B cell (primary cell): Measurements from ENCODE around the gene C1QTNF12. TPM values are rescaled to one million over a fixed set of nuclear protein-coding genes. Genes with fewer than 3 reads are reported as not detected.

Experiments
- ATAC-seq: fragments of 200-7000 bp; cut with Tn5 transposase; one replicate; pipeline ENCODE4 v1.10.0; 2021; ENCODE audit warnings: low read depth, mild to moderate bottlenecking, moderate number of reproducible peaks, moderate library complexity
- CTCF ChIA-PET: fragments of 350-600 bp; sonication (Branson Sonifier 250); formaldehyde crosslinking; loops from one replicate; lab custom pipeline; 2021; ENCODE audit warnings: antibody characterized with exemption, inconsistent platforms; lab: Charles Lee
- POLR2A ChIA-PET: fragments of 350-600 bp; sonication (Branson Sonifier 250); formaldehyde crosslinking; loops from one replicate; lab custom pipeline; 2021; ENCODE audit warnings: antibody characterized with exemption; lab: Charles Lee
- DNase-seq: peaks from one replicate; pipeline ENCODE4 v3.0.0; 2013
- H2AFZ ChIP-seq: 2 replicates; pipeline ENCODE4 v1.6.1; 2012; ENCODE audit warnings: mild to moderate bottlenecking, low read depth, low read length; ENCODE audit not compliant: insufficient read depth, poor library complexity, severe bottlenecking
- H3K27ac ChIP-seq, 2 donors: 1 replicate in 1 of 2; 2 replicates in 1 of 2; pipeline ENCODE4 v1.5.1; 2012 to 2013; ENCODE audit warnings: low read length in 2 of 2, mild to moderate bottlenecking in 2 of 2, moderate library complexity in 1 of 2
- H3K27me3 ChIP-seq, 4 experiments: fragments of 200-600 bp in 1 of 4; sonication (generic) in 1 of 4; replicated peaks in 1 of 4; 1 replicate in 2 of 4; 2 replicates in 2 of 4; pipeline versions ENCODE4 v1.6.1 to v1.7.0; 2013 to 2016; ENCODE audit warnings: low read length in 3 of 4, mild to moderate bottlenecking in 2 of 4, mixed read lengths in 1 of 4, moderate library complexity in 1 of 4; ENCODE audit not compliant: insufficient read depth in 4 of 4, control insufficient read depth in 3 of 4; ENCODE audit errors: control extremely low read depth in 1 of 4
- H3K36me3 ChIP-seq, 2 experiments: replicated peaks in 1 of 2; 1 replicate in 1 of 2; 2 replicates in 1 of 2; pipeline versions ENCODE4 v1.6.1 to v1.7.1; 2013; ENCODE audit warnings: low read length in 1 of 2; ENCODE audit not compliant: insufficient read depth in 2 of 2, control insufficient read depth in 1 of 2; ENCODE audit errors: control extremely low read depth in 1 of 2, extremely low read depth in 1 of 2
- H3K4me1 ChIP-seq, 2 donors: fragments of 200-600 bp in 1 of 2; sonication (generic) in 1 of 2; 1 replicate in 1 of 2; 2 replicates in 1 of 2; pipeline versions ENCODE4 v1.5.1 to v1.6.1; 2013 to 2017; ENCODE audit warnings: low read length in 2 of 2; ENCODE audit not compliant: control insufficient read depth in 2 of 2, insufficient read depth in 2 of 2
- H3K4me2 ChIP-seq: replicated peaks from 2 replicates; pipeline ENCODE3; 2012; ENCODE audit warnings: mild to moderate bottlenecking, low read depth, low read length; ENCODE audit not compliant: poor library complexity, severe bottlenecking
- H3K4me3 ChIP-seq, 5 experiments: fragments of 200-600 bp in 1 of 5; sonication (generic) in 1 of 5; 1 replicate in 3 of 5; 2 replicates in 2 of 5; pipeline versions ENCODE4 v1.5.1 to v1.7.0; 2011 to 2016; ENCODE audit warnings: low read length in 4 of 5, mild to moderate bottlenecking in 4 of 5, low read depth in 2 of 5, control low read depth in 1 of 5, moderate library complexity in 1 of 5; ENCODE audit not compliant: insufficient read depth in 1 of 5; ENCODE audit errors: control extremely low read depth in 1 of 5, extremely low read depth in 1 of 5
- H3K79me2 ChIP-seq: fragments of 200-600 bp; sonication (generic); one replicate; pipeline ENCODE4 v1.6.0; 2016; ENCODE audit warnings: low read length; ENCODE audit not compliant: control insufficient read depth, insufficient read depth
- H3K9ac ChIP-seq: fragments of 200-600 bp; sonication (generic); 2 replicates; pipeline ENCODE4 v1.6.1; 2017; ENCODE audit warnings: mild to moderate bottlenecking, low read length, moderate library complexity
- H3K9me3 ChIP-seq, 3 donors: one replicate each; pipeline versions ENCODE4 v1.6.1 to v1.7.1; 2013; ENCODE audit warnings: low read length in 2 of 3; ENCODE audit not compliant: control insufficient read depth in 2 of 3, insufficient read depth in 1 of 3; ENCODE audit errors: control extremely low read depth in 1 of 3
- H4K20me1 ChIP-seq: 2 replicates; pipeline ENCODE4 v1.6.0; 2012; ENCODE audit warnings: mild to moderate bottlenecking, low read length; ENCODE audit not compliant: insufficient read depth, control insufficient read depth, poor library complexity, severe bottlenecking
- H3K27ac Mint-ChIP-seq: one replicate; pipeline ENCODE4 v1.8.0; 2021; ENCODE audit warnings: mixed read lengths
- H3K27me3 Mint-ChIP-seq: one replicate; pipeline ENCODE4 v1.8.0; 2021; ENCODE audit warnings: mixed read lengths
- H3K4me1 Mint-ChIP-seq: one replicate; pipeline ENCODE4 v1.8.0; 2021; ENCODE audit warnings: mixed read lengths
- H3K4me3 Mint-ChIP-seq: one replicate; pipeline ENCODE4 v1.8.0; 2021; ENCODE audit warnings: mixed read lengths
- H3K9me3 Mint-ChIP-seq: one replicate; pipeline ENCODE4 v1.8.0; 2022; ENCODE audit warnings: mixed read lengths; ENCODE audit not compliant: insufficient read depth
- CTCF ChIP-seq: fragments of 200-600 bp; IDR thresholded peaks from one replicate; pipeline ENCODE4 v1.8.0; 2022; ENCODE audit warnings: antibody characterized with exemption, mild to moderate bottlenecking
- EZH2 ChIP-seq: IDR thresholded peaks from 2 replicates; pipeline ENCODE4 v1.6.1; 2012; ENCODE audit warnings: borderline replicate concordance, low read depth, mild to moderate bottlenecking, moderate library complexity, low read length; ENCODE audit not compliant: insufficient read depth, poor library complexity, severe bottlenecking
- WGBS: methylation state at CpG from one replicate; pipeline ENCODE4 v1.1.5; 2013; ENCODE audit warnings: missing lambda C conversion rate; ENCODE audit not compliant: insufficient coverage; 5-methylcytosine and 5-hydroxymethylcytosine counted together
- intact Hi-C: fragments of 100-400 bp; cut with micrococcal nuclease; formaldehyde crosslinking; loops from one replicate; pipeline ENCODE4 v1.10.0; 2022
- polyA plus RNA-seq: library from polyadenylated mRNA; depleted of rRNA; stranded (reverse); fragments of >200 nt; gene quantifications from 2 replicates; pipeline ENCODE4 v1.2.3, GENCODE V29; 2012
- total RNA-seq, 2 donors: library from RNA; stranded (reverse); fragments of 120-200 nt in 1 of 2; gene quantifications; 1 replicate in 1 of 2; 2 replicates in 1 of 2; pipeline versions ENCODE4 v1.2.3 to v1.2.4, GENCODE V29; 2013 to 2022

The C1QTNF12 gene
- total and polyA plus RNA-seq, 2 donors (not counting 1 experiment from before 2014, with no cell fraction given), result 1.2 to 3.2 TPM

DNA sequence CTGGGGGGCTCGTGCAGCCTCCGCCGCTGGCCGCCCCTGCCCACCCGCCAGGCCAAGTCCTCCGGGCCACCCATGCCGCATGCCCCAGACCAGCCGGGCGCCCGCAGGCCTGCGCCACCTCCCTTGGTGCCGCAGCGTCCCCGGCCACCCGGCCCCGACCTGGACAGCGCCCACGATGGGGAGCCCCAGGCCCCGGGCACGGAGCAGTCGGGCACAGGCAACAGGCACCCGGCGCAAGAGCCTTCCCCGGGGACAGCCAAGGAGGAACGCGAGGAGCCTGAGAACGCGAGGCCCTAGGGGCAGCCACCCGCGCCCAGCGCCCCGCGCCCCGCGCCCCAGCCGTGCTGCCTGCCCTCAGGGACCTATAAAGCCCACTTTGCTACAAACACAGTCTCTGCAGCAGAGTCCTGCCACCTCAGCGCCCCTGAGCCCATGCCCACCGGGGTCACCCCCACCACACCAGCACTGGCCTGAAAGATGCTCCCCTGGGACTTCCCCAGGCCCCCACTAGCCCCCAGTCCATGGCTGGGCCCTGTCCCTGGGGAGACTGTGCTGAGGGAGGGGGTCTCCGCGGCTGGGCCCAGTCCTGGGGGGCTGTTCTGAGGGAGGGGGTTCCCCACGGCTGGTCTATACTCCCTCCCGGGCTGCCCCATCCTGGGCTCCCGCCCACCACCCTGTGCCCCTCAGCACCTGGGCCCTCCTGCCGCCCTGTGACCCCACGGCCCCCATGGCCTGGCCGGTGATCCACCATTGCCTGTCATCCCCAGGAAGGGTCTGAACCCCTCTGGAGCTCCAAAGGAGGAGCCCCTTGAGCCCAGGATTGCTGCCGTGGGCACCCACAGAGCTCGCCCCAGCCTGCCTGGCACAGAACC is 48.7 kb downstream of the C1QTNF12 start:
- DNase-seq (peak; percentile 24), ATAC-seq (no peak)
- Histone ChIP-seq H3K27me3 (peaks cover 0 to 10% (median 5%) of the 10 kb centered on the region in 4 experiments), H3K4me2 (no peak overlapping the region), H3K27ac (no peak overlapping the region), H3K9ac (no peak overlapping the region), H3K79me2 (no peaks in the 10 kb centered on the region), H3K4me3 (no peak overlapping the region), H3K4me1 (peaks cover 5 to 7% of the 10 kb centered on the region in 2 donors), H2AFZ (no peak overlapping the region), H3K36me3 (no peaks in the 10 kb centered on the region), H4K20me1 (no peaks in the 10 kb centered on the region), H3K9me3 (peaks cover 1 to 20% (median 5%) of the 10 kb centered on the region in 3 donors)
- CTCF ChIA-PET, result interaction anchor here (0.8 kb wide), 1 partner anchor 10 kb away, joined by 3 read pairs; no protein-coding TSS in a partner anchor
- no peak overlapping the region for H3K27ac Mint-ChIP-seq
- no peak overlapping the region for H3K4me3 Mint-ChIP-seq
- H3K4me1 Mint-ChIP-seq, result peaks cover 8% of the 10 kb centered on the region
- TF ChIP-seq EZH2 (no peak), CTCF (no peak)
- 94% methylated on average over 44 of the region's 48 CpGs for WGBS
- H3K9me3 Mint-ChIP-seq, result peaks cover 8% of the 10 kb centered on the region
- POLR2A ChIA-PET, result no interaction called here
- H3K27me3 Mint-ChIP-seq, result no peaks in the 10 kb centered on the region
- intact Hi-C loops, result no loop called here

DNA sequence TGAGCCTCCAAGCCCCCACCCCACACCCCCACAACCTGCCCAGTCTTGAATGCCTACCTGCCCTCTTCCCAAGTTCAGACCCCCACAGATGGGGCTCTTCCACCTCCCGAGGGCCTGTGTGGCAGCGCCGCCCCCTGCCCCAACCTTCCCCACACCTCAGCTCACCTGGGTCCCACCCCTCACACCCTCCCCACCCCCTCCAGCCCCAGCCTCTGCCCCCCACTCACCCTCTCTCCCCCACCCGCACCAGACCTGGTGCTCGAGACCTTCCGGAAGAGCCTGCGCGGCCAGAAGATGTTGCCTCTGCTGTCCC is 49.4 kb downstream of the C1QTNF12 start:
- H3K4me3 ChIP-seq, result no peak overlapping the region
- peaks cover 8% of the 10 kb centered on the region for H3K4me1 Mint-ChIP-seq
- CTCF ChIA-PET, result no interaction called here

More for the DNA sequence above, 49.4 kb downstream of the C1QTNF12 start:
- DNase-seq, result no peak
- no peak overlapping the region for H2AFZ ChIP-seq
- H3K36me3 ChIP-seq, result no peaks in the 10 kb centered on the region
- H3K9me3 ChIP-seq, result peaks cover 1 to 20% (median 5%) of the 10 kb centered on the region in 3 donors
- H3K27ac Mint-ChIP-seq, result no peak overlapping the region
- no peaks in the 10 kb centered on the region for H3K79me2 ChIP-seq
- no peak overlapping the region for H3K9ac ChIP-seq
- 88% methylated on average over 7 of the region's 8 CpGs for WGBS
- TF ChIP-seq CTCF, result no peak
- no peak for TF ChIP-seq EZH2
- H3K27ac ChIP-seq, result no peak overlapping the region
- ATAC-seq, result no peak
- H3K4me2 ChIP-seq, result no peak overlapping the region
- no peaks in the 10 kb centered on the region for H3K27me3 Mint-ChIP-seq
- peaks cover 5 to 7% of the 10 kb centered on the region in 2 donors for H3K4me1 ChIP-seq
- no peak overlapping the region for H3K4me3 Mint-ChIP-seq
- H3K9me3 Mint-ChIP-seq, result peaks cover 8% of the 10 kb centered on the region
- peaks cover 0 to 10% (median 5%) of the 10 kb centered on the region in 4 experiments for H3K27me3 ChIP-seq
- intact Hi-C loops, result no loop called here
- POLR2A ChIA-PET, result no interaction called here
- H4K20me1 ChIP-seq, result no peaks in the 10 kb centered on the region
